HG03378 (cell line): ENCODE measurements around the gene SLC24A3.

Source experiments
- ATAC-seq: cut with Tn5 transposase; IDR thresholded peaks from one replicate; pipeline ENCODE4 v1.9.1; 2021; ENCODE audit warnings: mild to moderate bottlenecking, moderate library complexity; ENCODE audit not compliant: unreplicated experiment

SLC24A3 gene

DNA sequence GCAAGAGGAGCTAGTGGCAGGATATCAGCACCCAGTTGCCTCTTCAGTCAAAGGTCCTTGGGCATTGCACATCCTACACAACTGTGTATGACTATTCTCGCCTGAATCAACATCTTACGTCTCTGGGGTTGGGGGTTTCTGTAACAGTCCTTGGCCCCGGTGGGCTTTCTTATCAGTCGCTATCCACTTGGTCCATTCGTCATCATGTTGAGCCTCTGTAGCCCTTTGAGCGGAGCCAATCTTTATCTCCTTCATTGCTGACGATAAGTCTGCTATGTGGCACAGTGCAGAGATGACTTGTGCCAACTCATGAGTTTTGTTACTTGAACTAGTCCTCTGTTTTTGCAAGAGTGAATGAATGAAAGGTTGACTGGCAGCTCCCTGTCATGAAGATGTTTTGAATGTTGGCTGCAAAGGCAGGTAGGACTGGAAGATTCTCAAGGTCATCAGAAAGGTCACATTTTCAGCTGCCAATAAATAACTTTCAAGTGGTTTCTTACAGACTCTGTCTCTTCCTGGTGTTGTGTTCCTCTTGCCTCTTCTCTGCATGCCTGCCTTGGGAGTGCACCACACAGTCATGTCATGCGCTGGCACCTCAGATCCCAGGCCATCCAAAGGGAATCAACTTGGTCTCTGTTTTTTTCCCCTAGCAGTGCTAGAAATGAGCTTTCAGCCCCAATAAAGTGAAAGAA, 238.9 kb downstream of the SLC24A3 start:
- no peak for ATAC-seq

DNA sequence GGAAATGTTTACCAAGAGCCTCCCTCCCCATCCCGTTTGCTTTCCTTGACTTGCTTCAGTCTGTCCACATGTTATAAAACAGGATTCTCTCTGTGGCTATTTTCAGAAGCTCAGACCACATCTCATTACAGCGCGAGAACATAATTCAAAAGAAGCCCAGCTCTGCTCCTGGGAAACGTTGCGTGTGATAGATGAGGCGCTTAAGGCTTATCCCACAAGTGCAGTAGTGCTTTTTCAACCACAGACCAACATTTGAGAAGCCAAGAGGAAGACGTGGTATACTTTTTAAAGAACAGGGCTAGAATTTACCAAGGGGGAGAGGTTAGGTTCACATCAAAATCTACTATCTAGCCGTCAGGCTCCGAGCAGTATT, 239.5 kb downstream of the SLC24A3 start:
- no peak for ATAC-seq

DNA sequence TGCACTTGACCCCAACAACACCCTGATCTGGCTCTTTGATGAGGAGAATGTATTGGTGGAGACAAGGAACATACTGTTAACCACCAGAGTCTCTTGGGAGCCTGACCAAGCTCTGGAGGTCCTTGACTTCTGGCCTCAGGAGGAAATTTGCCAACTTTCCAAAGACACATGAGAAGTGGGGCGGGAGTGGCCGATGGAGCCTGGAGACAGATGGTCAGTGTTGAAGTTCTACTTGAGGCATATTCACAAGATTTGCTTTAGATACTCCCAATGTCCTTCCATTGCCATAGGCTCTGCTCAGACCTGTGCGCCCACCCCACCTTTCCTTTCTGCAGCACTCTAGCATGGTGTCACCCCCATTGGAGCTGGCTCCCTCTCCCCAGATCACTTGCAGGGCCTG, 241.0 kb downstream of the SLC24A3 start:
- ATAC-seq, result no peak

DNA sequence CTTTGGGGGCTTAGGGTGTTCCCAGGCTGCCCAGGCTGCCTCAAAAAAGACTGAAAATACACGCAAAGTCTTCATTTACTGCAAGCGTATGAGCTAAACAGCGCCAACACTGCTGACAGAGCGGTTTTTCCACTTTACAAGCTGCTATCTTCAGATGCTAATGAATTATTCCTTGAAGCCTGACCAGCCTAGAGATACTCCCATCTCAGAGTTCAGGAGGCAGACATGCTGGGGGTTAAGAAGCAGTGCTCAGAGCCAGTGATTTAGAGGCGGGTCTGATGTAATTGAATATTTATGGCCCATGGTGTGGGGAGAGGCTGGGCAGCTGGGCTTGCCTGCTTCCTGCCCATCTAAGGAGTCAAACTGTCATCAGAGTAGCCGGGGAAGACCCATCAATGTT, 241.4 kb downstream of the SLC24A3 start:
- ATAC-seq, result no peak

DNA sequence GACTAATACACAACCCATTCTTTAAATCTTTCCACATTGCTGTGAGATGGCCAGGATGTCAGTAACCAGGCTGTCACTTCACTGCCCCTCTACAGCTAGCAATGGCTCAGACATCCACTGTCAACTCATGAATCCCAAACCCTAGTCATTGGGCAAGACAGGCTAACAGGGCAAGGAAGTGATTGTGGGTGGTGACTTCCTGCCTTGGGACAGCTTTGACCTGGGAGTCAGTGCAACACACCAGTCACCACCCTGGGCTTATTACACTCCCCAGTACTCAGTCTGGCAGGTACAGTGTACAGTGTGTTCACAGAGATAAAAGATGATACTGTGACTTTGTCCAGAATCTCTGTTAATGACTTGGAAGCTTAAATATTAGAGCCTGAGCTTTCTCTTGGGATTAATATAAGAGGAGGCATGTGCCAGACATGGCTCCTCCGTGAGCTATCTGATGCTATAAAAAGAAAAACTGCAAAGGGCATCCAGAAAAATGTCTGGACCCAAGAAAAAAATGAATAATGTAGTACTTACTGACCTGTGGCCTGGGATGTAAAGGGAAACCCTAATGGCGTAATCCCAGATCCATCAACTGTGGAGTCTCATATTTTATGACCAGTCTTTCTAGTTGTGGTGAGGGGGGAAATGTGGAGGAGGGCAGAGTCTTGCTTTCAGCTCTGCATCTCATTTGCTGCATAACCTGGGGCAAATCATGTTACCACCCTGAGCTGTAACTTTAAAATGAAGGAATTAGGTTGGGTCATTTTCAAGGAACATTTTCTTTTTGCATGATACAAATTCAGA, 244.4 kb downstream of the SLC24A3 start:
- ATAC-seq, result no peak

DNA sequence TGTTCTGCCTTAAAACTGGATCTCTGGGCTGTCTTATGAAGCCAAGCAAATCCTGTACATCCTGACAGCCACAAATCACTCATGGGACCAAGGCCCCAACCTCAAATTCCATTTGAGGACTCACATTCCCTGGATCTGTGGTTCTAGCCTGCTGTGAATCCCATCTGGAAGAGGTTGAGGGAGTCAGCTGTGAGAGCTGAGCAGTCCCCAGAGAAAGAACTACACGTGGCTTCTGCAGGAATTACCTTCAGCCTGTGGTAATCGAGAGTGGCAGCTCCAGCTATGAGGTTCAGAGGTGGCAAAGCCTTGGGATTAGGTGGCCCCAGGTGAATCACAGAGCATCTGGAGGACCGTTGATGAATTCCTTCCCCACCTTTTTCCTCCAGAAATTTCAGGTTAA, 245.2 kb downstream of the SLC24A3 start:
- ATAC-seq, result no peak

DNA sequence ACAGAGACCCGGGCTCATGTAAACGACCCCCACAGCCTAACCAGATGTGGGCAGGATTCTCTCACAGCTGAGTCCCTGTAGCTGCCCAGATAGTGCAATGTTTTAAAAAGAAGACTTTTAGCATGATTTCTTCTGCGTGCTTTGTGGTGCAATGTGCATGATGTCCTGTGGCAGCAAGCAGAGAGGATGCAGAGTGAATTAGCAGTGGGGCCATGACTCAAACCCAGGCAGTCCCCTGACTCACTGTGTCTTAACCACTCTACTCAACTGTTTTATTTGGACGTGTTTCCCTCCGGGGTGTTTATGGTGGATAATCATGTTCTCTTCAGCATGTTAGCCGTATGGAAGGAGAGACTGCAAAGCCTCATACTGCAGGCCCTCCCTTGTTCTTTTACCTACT, 247.9 kb downstream of the SLC24A3 start:
- ATAC-seq, result no peak

DNA sequence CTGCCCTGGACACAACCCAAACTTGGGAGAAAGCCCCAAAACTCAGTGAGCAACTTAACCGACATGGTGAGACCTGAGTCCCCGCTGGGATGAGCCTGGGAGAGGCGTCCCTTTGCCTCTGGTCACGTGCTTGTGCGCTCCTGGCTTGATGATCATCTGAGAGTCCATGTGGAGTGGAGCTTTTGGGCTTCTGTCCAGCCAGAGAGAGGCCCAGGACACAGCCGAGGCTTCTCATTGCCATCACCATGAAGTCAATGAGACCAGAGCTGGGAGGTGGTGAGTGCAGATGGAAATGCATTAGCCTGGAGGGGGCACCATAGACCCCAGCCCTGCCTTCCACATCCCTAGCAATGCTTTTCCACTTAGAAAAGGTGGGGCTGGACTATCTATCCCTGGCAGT, 250.0 kb downstream of the SLC24A3 start:
- ATAC-seq, result no peak

DNA sequence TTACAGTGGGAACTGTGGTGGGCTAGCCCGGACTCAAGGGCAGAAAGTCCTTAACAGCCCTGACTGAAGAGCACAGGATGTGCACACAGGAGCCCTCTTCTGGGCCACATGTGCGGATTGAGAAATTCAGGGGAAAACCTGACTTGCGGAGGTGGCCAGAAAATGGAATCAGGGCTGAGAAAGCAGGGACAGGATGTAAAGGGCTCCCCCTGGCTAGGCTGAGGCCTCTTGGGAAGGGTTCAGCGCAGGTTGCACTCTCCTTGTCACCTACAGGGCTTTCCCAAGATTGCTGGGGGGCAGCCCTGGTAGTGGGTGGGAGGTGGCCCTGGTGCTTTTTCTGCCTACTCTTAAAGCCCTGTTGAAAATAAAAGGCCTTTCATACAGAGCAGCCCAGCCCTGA, 251.2 kb downstream of the SLC24A3 start:
- no peak for ATAC-seq

DNA sequence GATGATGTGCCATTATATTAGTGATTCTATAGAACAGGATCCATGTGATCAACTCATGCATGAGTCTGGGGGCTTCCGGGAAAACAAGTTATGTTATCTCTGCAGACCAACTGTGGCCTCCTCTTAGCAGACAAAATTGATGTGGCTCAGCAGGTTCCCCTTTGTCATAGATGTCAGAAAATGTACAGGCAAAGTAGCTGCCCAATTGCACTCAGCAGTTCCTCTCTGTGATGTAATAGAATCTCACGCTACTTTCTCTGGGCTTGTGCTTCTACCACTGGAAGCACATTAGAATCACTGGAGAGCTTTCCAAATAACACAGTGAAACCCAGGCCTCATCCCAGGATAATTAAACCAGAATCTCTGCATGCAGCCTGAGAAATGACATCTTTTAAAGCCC, 253.1 kb downstream of the SLC24A3 start:
- no peak for ATAC-seq

DNA sequence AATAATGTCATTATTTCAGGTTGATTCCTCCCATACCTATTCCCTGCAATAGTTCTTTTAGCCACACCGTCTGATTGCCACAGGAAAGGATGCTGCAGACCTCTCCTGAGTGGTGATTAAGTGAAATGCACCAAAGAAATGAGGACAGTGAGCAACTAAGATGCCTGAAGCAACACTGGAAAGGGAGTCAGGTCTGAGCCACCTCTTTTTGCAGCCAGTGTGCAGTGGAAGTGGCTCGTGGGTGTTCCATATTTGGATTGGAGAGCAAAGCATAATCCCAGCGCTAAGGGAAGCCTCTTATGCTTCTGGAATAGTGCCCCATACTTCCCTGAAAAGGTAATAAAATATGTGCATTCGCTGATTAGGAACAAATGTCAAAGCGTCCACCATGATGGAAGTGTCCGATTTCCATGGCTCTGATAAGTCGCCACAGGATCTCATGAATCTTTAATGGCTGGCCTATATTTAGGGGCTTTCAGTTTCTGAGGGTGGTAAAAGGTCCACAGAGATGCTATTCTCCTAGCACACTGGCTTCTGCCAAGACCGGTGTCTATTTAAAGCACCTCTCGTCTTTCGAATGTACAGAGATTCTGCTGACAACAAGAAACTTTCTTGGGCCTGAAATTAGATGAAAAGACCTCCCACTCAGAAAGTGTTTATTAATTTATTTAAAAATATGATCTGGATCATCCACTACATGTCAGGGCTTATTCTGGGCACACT, 253.9 kb downstream of the SLC24A3 start:
- ATAC-seq, result no peak

DNA sequence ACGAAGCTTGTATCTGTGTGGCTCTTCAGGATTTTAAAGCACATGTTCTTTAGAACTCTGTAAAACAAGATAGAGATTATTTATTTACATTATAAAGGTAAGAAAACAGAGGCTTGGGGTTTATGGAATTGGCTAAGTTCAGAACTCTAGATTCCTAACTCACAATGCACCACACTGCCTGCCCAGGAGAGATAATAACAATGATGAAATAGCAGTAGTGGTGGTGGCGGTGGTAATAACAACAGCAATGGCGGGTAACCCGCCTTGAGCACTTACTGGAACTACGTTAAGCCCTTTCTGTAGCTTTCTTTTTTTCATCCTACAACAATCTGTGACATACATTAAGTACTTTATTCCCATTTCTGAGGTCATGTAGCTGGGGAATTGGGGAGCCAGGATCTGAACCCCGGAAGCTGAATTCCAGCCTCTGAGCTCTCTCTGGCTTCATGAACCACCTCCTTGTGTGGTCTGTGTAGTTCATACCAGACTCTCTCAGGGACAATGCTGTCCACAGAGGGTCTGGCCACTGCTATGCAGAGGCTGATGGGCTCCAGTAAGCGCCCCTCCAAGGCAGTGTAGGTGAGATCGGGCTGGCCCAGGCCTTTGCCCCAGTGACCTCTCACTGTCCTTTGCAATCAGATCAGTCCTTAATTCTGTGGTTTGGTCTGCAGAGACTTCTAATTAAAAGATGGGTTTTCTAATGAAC, 260.9 kb downstream of the SLC24A3 start:
- no peak for ATAC-seq

DNA sequence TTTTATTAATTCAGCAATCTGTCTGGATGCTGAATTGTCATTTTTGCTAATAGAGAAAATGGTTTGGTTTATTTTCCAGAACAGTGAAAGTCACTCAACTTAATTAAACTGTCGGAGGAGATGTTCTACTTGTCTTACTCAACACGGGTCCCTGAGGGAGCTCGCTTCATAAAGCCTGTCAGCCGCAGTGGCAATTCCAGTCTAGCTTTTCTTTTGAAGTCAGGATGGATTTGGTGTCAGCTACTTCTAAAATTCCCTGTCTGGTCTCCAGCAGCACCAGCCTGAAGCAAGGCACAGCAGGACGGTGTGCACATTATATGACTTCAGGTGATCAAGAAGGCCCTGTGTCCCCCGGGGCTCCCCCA, 261.5 kb downstream of the SLC24A3 start:
- ATAC-seq, result no peak

DNA sequence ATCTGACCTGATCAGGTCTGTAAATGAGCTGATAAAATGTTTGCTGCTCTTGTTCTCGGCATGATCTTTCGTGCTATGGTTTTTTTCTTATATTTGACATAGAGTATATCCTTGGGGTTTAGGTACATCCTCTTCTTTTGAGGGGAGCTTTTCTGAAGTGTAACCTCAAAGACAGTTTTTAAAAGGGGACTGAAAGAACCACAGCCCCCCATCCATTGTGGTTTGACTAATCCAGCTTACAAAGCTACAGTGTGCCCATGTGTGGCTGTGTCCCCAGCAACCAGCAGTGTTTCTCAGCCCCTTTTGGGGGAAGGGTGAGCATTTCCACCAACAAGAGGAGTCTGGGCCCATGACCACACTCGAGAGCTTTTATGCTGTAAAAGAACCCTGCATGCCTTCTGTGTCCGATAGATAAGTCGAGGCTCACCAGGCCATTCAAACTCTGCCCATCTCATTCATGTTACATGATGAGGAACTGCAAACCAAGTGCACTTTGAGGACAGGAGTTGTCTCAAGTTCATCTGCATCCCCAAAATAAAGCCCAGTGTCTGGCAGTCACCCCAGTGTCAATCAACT, 266.0 kb downstream of the SLC24A3 start:
- no peak for ATAC-seq

DNA sequence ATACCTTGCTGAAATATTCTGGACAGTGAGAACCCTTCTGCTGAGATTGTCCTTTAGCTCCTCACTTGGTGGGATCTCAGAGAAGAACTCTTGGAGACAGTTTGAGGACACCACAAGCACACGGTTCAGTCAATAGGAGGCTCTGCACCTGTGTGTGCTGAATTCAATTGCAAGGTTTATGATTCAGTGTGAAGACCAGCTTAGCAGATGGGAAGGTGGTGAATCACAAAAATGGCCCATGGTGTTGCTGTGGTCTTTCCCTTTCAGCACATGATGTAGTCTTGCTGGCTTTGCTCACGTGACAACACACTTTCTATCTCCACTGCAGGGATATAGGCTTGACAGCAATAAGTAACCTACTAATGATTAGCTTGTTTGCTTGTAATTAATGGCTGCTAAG, 270.3 kb downstream of the SLC24A3 start:
- ATAC-seq, result no peak

DNA sequence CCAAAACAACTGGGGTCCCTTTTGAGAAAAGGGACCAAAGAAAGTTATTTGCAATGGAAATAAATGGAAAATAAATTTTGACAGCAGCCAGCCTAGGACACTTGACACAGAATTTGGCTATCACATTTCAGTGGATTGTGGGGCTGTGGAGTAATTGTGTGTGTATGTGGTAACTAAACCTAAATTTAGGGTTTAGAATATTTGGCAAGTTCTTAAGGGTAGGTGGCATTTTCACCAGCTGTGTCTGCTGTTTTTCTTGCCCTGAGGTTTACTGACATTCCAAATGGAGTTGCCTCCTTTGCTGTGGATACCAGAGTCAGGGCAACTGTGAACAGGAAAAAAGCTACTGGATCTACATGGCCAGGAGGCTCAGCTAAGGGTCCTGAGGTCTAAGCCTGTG, 270.9 kb downstream of the SLC24A3 start:
- no peak for ATAC-seq

DNA sequence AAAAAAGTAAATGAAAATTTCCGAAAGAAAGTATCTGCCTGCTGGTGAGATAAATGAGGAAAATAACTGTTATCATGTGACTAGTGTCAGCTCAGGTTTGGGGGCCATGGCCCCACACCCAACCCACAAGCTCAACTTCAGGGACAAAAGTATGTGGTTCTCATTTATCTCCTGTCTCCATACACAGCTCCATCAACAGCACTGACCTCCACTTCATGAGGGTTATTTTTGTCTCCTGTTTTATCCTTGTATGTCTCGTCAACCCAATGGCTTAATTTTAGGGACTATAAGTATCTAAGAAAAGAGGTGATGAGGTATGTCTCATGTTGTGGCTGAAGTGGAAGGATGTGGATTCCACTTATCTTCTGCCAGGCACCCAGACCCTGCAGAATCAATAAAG, 274.0 kb downstream of the SLC24A3 start:
- no peak for ATAC-seq

DNA sequence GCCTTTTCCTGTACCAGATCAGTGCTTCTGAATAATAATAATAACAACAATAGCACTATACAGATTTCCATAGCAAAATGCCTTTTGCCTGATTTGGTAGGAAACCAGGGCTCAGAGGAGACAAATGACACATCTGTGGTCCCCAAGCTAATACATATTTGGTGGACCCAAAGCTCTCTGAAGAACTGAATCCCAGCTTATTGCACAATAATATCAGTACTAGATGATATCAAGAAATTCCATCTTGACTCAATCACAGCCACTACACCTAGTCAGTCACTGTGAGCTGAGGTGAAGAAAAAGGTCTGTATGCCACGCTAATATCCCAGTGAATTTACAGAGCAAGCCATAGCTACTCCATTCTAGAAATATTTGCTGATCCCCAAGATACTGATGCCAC, 275.0 kb downstream of the SLC24A3 start:
- no peak for ATAC-seq

DNA sequence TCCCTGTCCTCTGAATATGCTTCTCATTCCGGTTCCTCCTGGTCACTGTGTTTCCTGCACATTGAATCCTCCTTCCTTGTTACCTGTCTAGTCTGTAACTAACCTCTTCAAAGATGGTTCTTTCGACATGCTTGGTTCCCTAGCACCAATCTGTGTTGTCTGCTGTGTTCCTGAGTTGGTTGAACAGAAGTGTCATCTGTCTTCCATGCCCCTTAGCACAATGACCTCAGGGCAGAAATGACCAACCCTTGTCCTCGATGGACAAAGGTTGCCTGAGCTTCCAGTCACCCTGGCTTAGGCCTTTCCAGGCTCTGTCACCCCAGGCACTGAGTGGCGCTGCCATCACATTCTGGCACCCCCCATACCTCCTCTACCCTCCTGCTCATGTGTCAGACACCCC, 278.8 kb downstream of the SLC24A3 start:
- no peak for ATAC-seq

DNA sequence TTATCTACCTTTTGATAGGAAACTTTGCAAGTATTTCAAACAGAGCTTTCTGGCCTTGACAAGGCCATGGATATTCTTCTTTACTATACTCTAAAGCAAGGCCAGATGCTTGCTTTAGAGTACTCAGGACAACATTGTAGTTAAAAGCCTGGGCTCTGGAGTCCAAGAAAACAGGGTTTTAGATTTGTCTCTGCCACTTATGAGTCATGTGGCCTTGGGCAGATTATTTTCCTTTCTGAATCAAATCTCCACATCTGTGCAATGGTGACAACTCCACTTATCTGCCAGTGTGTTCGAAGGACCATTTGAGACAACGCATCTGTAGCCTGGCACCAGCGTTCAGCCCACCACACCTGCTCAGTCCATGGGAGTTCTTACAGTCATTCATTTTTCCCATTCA, 279.7 kb downstream of the SLC24A3 start:
- ATAC-seq, result no peak

DNA sequence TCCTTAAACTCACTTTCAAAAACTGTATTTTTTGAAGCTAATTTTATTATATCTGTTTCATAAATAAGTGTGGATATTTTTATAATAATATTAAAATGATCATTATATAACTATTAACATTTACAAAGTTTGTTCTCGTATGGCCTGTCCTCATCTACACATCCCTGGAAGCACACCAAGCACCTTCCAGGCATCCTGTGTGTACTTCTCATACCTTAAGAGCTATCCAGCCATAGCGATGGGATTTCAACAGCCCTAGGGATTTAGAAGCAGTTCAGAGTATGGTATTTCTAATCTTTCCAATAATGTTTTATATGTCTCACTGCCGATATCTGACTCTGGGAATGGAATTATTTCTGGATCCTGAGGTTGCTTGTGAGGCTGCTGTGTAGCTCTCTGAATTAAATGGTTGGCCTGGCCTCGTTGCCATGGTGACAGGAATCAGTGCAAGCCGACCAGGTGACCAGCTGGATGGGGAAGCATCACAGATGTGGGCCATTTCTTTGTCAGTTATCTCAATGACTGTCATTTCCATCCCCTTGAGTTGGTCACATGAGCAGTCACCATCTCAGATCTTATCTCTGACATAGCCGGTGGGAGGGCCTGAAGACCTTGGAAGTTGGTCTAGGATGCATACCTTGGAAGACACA, 280.4 kb downstream of the SLC24A3 start:
- no peak for ATAC-seq
